RKO (cell line): ENCODE data around the gene FAM3A.
"Not testable (repeated sequence)": the region's sequence is repeated elsewhere in the genome, so short reads cannot be mapped to it uniquely, and the experiment has no call there.

Experiments used
- DNase-seq: peaks from one replicate; pipeline ENCODE4 v3.0.0-alpha.2; 2016; ENCODE audit warnings: low spot score

Gene FAM3A

GRCh38 chrX:154515966-154516655, at the start of gene FAM3A:
TSS of gene FAM3A (minus strand) at chrX:154516232. CDS start at chrX:154515772, 460 bp downstream.
- DNase-seq, result peak; percentile 85

GRCh38 chrX:154562295-154562694, 46.3 kb upstream of the FAM3A start:
- DNase-seq, result not testable (repeated sequence)

- DNase-seq, result not testable (repeated sequence)
Observed at GRCh38 chrX:154560326-154560725, 44.3 kb upstream of the FAM3A start.

- DNase-seq, result not testable (repeated sequence)
Observed at GRCh38 chrX:154558896-154559295, 42.9 kb upstream of the FAM3A start.

- DNase-seq, result not testable (repeated sequence)
Observed at GRCh38 chrX:154558060-154558690, 42.1 kb upstream of the FAM3A start.

GRCh38 chrX:154552112-154552806, 36.2 kb upstream of the FAM3A start:
- not testable (repeated sequence) for DNase-seq

- no peak for DNase-seq
Observed at GRCh38 chrX:154549766-154550165, 33.7 kb upstream of the FAM3A start.

GRCh38 chrX:154548028-154548316, 31.9 kb upstream of the FAM3A start:
- DNase-seq, result peak; percentile 40

- DNase-seq, result peak; percentile 84
Observed at GRCh38 chrX:154547245-154548027, 31.4 kb upstream of the FAM3A start, which contains the start of gene IKBKG. TSS of gene IKBKG (plus strand) at chrX:154547620. CDS start at chrX:154552003, 4,383 bp downstream.

GRCh38 chrX:154546354-154547244, 30.6 kb upstream of the FAM3A start, which contains the start of gene G6PD:
TSS of gene G6PD (minus strand) at chrX:154546846. CDS start at chrX:154546155, 691 bp downstream.
- peak; percentile 54 for DNase-seq

- DNase-seq, result no peak
Observed at GRCh38 chrX:154545673-154546274, 29.7 kb upstream of the FAM3A start.

- DNase-seq, result no peak
Observed at GRCh38 chrX:154542723-154543424, 26.8 kb upstream of the FAM3A start.

GRCh38 chrX:154541896-154542722, 26.1 kb upstream of the FAM3A start:
- peak; percentile 50 for DNase-seq

GRCh38 chrX:154541589-154541895, 25.5 kb upstream of the FAM3A start:
- DNase-seq, result no peak

GRCh38 chrX:154540897-154541535, 25.0 kb upstream of the FAM3A start:
- DNase-seq, result no peak

- DNase-seq, result not testable (repeated sequence)
Observed at GRCh38 chrX:154540365-154540764, 24.3 kb upstream of the FAM3A start.

- no peak for DNase-seq
Observed at GRCh38 chrX:154539077-154539476, 23.0 kb upstream of the FAM3A start.

GRCh38 chrX:154535892-154536291, 19.9 kb upstream of the FAM3A start:
- DNase-seq, result no peak
